NCI-H446 (cell line): Measurements from ENCODE around the gene NFKBIA.
"Not testable (repeated sequence)": the region's sequence is repeated elsewhere in the genome, so short reads cannot be mapped to it uniquely, and the experiment has no call there.

Experiments
- DNase-seq, 2 experiments: peaks; one replicate each; lab custom pipeline; 2025; lab: John Stamatoyannopoulos, UW

The NFKBIA gene

GRCh38 chr14:35368583-35369392, 35.8 kb downstream of the NFKBIA start:
- no peak for DNase-seq

GRCh38 chr14:35368139-35368460, 36.4 kb downstream of the NFKBIA start:
- DNase-seq = no peak

GRCh38 chr14:35367056-35367372, 37.5 kb downstream of the NFKBIA start:
- no peak for DNase-seq

GRCh38 chr14:35366521-35366976, 38.0 kb downstream of the NFKBIA start:
- no peak for DNase-seq

- DNase-seq = no peak
Observed at GRCh38 chr14:35366056-35366451, 38.5 kb downstream of the NFKBIA start.

GRCh38 chr14:35365130-35366055, 39.2 kb downstream of the NFKBIA start:
- DNase-seq = no peak

- DNase-seq = no peak
Observed at GRCh38 chr14:35362911-35363374, 41.6 kb downstream of the NFKBIA start.

- DNase-seq = no peak
Observed at GRCh38 chr14:35362450-35362849, 42.1 kb downstream of the NFKBIA start.

GRCh38 chr14:35361141-35361480, 43.4 kb downstream of the NFKBIA start:
- DNase-seq = no peak

- not testable (repeated sequence) for DNase-seq
Observed at GRCh38 chr14:35359655-35360054, 44.9 kb downstream of the NFKBIA start.

- DNase-seq = no peak
Observed at GRCh38 chr14:35355981-35356841, 48.3 kb downstream of the NFKBIA start.

GRCh38 chr14:35355235-35355634, 49.3 kb downstream of the NFKBIA start:
- DNase-seq = not testable (repeated sequence)

GRCh38 chr14:35353409-35354172, 51.0 kb downstream of the NFKBIA start:
- no peak for DNase-seq

GRCh38 chr14:35352274-35353233, 52.0 kb downstream of the NFKBIA start:
- no peak for DNase-seq

GRCh38 chr14:35351897-35352273, 52.7 kb downstream of the NFKBIA start:
- no peak for DNase-seq
